Colonic mucosa (tissue), 4 donors: ENCODE results near the gene CRY1. TPM values are rescaled to one million over a fixed set of nuclear protein-coding genes. Genes with fewer than 3 reads are reported as not detected.

Experiments used
- DNase-seq: peaks from one replicate; pipeline ENCODE4 v3.0.0-alpha.2; 2020
- H3K27ac ChIP-seq: fragments of 200-600 bp; one replicate; pipeline ENCODE4 v1.8.0; 2021
- H3K27me3 ChIP-seq: fragments of 200-600 bp; one replicate; pipeline ENCODE4 v1.8.0; 2021
- H3K36me3 ChIP-seq: fragments of 200-600 bp; one replicate; pipeline ENCODE4 v1.8.0; 2021
- H3K4me1 ChIP-seq: fragments of 200-600 bp; one replicate; pipeline ENCODE4 v1.8.0; 2021; ENCODE audit warnings: mild to moderate bottlenecking
- H3K4me3 ChIP-seq: fragments of 200-600 bp; one replicate; pipeline ENCODE4 v1.8.0; 2021
- H3K9ac ChIP-seq, 2 donors: one replicate each; pipeline ENCODE4 v1.7.0; 2013; ENCODE audit warnings: control low read depth in 2 of 2, low read depth in 2 of 2, low read length in 2 of 2
- H3K9me3 ChIP-seq: fragments of 200-600 bp; one replicate; pipeline ENCODE4 v1.8.0; 2021
- CTCF ChIP-seq: fragments of 200-600 bp; IDR thresholded peaks from one replicate; pipeline ENCODE4 v1.8.0; 2022; ENCODE audit warnings: antibody characterized with exemption, mild to moderate bottlenecking
- intact Hi-C: fragments of 100-400 bp; cut with DNase I; formaldehyde crosslinking; loops from one replicate; pipeline ENCODE4 v1.14.1; 2022
- total RNA-seq, 2 donors: library from RNA; stranded (reverse); fragmentation: NEBNext Ultra II Directional in 1 of 2; extraction: Animal tissue kit (Norgen Biotek cat#: 25700) in 1 of 2; gene quantifications; one replicate each; pipeline ENCODE4 v1.2.1, GENCODE V29; 2021
- donor health status: healthy.
- donor health status: DM: no; HTN: no; CAD: no.
- donor health status: DM: no; HTN: no; CAD: no.

Gene CRY1
- total RNA-seq, 2 donors from 2014 or later: 14.2 to 22.5 TPM

GRCh38 chr12:107064687-107065086, 28.7 kb downstream of the CRY1 start:
- Histone ChIP-seq H3K36me3 (no peaks in the 10 kb centered on the region), H3K27ac (no peak overlapping the region), H3K4me3 (no peak overlapping the region), H3K9me3 (no peaks in the 10 kb centered on the region), H3K27me3 (no peaks in the 10 kb centered on the region), H3K4me1 (no peaks in the 10 kb centered on the region), H3K9ac (no peak overlapping the region)
- TF ChIP-seq CTCF: no peak
- no peak for DNase-seq
- intact Hi-C loops: no loop called here

GRCh38 chr12:107064243-107064642, 29.1 kb downstream of the CRY1 start:
- H3K36me3 ChIP-seq: no peaks in the 10 kb centered on the region
- no peak for DNase-seq
- H3K27ac ChIP-seq: no peak overlapping the region
- no peak overlapping the region for H3K9ac ChIP-seq
- no peaks in the 10 kb centered on the region for H3K27me3 ChIP-seq
- TF ChIP-seq CTCF: no peak
- intact Hi-C loops: no loop called here
- H3K4me3 ChIP-seq: no peak overlapping the region
- no peaks in the 10 kb centered on the region for H3K4me1 ChIP-seq
- no peaks in the 10 kb centered on the region for H3K9me3 ChIP-seq

- Histone ChIP-seq H3K27me3 (no peaks in the 10 kb centered on the region), H3K4me1 (no peaks in the 10 kb centered on the region), H3K27ac (no peak overlapping the region), H3K4me3 (no peak overlapping the region), H3K36me3 (no peaks in the 10 kb centered on the region), H3K9me3 (no peaks in the 10 kb centered on the region), H3K9ac (no peak overlapping the region)
- DNase-seq: no peak
- TF ChIP-seq CTCF: no peak
- intact Hi-C loops: no loop called here
Measured at GRCh38 chr12:107058190-107058589, 35.2 kb downstream of the CRY1 start.

DNA sequence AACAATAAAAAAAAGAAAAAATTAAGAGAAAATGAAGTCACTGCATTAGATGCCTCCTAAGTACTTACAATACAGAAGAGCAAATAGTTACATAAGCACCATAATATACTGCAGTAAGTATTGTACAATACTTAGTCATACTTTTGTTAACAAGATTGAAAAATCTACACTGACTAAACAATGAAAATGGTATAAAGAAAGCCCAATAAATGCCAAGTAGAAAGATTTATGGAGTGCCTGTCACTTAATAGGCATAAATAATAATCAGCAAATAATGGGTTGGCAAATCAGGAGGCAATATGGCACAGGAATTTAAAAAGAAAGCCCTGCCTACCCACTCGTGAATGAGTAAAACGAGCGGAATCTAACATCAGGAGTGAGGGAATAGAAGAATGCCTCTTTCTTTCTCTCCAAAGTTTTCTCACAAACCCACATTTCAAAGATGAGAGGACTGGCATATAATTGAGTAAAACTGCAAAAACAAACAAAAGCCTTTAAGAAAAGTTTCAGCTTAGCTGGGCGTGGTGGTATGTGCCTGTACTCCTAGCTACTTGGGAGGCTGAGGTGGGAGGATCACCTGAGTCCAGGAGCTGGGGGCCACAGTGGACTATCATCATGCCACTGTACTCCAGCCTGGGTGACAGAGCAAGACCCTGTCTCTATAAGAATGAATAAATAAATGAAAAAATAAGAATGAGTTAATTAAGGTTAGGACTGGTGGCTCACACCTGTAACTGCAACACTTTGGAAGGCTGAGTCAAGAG, 36.1 kb downstream of the CRY1 start:
- no peaks in the 10 kb centered on the region for H3K36me3 ChIP-seq
- no peak overlapping the region for H3K27ac ChIP-seq
- TF ChIP-seq CTCF: no peak
- no peak for DNase-seq
- no peaks in the 10 kb centered on the region for H3K4me1 ChIP-seq
- intact Hi-C loops: no loop called here
- no peaks in the 10 kb centered on the region for H3K9me3 ChIP-seq
- no peak overlapping the region for H3K9ac ChIP-seq
- no peaks in the 10 kb centered on the region for H3K27me3 ChIP-seq
- no peak overlapping the region for H3K4me3 ChIP-seq

DNA sequence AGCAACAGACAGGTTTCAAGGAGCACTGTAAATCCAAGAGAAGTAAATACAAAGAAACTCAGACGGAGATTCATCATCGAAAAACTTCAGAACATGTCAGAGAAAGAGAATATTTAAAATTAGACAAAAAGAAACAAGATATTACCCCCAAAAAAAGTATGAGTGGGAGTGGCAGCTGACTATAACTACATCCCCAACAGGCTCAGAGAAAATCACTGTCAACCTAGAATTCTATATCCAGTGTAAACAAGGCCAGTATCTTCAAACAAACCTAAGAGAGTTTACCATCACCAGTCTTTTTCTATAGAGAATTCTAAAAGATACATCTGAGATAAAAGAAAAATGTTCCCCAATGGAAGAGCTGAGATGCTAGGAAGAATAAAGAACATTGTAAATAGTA, 39.6 kb downstream of the CRY1 start:
- H3K9ac ChIP-seq: no peak overlapping the region
- H3K27me3 ChIP-seq: no peaks in the 10 kb centered on the region
- H3K36me3 ChIP-seq: no peaks in the 10 kb centered on the region
- no peaks in the 10 kb centered on the region for H3K9me3 ChIP-seq
- TF ChIP-seq CTCF: no peak
- no peak overlapping the region for H3K4me3 ChIP-seq
- H3K27ac ChIP-seq: no peak overlapping the region
- no peak for DNase-seq
- intact Hi-C loops: no loop called here
- no peaks in the 10 kb centered on the region for H3K4me1 ChIP-seq
